ENCODE measurements around the gene CBLL1.

Gene CBLL1

DNA sequence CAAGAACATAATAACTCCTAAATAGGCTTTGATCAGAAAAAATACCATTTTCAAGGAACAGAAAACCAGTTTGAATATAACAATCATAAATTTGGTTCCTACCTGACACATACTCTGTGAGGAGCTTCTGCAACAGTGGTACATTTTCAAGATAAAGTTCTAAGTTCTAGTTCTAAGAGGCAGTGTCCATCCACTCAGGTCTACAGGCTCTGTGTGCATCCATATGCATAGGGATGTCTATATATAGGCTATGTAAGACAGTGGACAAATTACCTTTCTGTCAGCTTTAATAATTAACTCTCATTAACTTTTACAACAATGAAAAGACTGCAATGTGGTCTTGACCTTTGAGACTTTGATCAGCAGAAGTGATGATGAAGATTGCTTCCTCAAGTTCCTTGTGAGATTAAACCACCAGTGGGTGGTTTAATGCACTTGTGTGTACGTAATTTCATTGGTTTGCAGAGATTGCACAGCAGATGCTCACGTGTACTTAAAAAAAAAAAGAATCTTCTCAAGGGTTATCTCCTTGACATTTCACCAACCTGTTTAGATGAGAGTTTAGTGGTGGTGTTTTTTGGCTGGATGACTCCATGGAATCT is 59.2 kb downstream of the CBLL1 start, which contains the start of gene SLC26A3:
Gene SLC26A3 (minus strand): TSS at position 215 of the 602 bp plus-strand sequence. CDS start 8,714 bp downstream, outside the sequence.
- Histone ChIP-seq H3K9ac (ENCODE audit: low read depth, low read length) (no peak within 1 kb of the TSS), H3K36me3 (ENCODE audit: insufficient read depth, low read length) (no peaks in the 10 kb centered on the region), H2AFZ (ENCODE audit: low read depth, low read length) (no peak within 1 kb of the TSS), H4K20me1 (ENCODE audit: insufficient read depth, low read length) (no peaks in the 10 kb centered on the region), H3K4me3 (ENCODE audit: low read depth in 1 of 2, low read length in 2 of 2) (no peak within 1 kb of the TSS), H3K9me3 (ENCODE audit: insufficient read depth, low read length, severe bottlenecking) (no peaks in the 10 kb centered on the region), H3K27ac (ENCODE audit: low read length) (no peak within 1 kb of the TSS), H3K79me2 (ENCODE audit: insufficient read depth, low read length) (no peaks in the 10 kb centered on the region), H3K27me3 (ENCODE audit: insufficient read depth, low read length, poor library complexity) (no peaks in the 10 kb centered on the region), H3K4me1 (ENCODE audit: insufficient read depth, low read length) (no peaks in the 10 kb centered on the region), H3K4me2 (ENCODE audit: insufficient read depth, low read length) (no peak within 1 kb of the TSS)
- TF ChIP-seq, protein P1, sequence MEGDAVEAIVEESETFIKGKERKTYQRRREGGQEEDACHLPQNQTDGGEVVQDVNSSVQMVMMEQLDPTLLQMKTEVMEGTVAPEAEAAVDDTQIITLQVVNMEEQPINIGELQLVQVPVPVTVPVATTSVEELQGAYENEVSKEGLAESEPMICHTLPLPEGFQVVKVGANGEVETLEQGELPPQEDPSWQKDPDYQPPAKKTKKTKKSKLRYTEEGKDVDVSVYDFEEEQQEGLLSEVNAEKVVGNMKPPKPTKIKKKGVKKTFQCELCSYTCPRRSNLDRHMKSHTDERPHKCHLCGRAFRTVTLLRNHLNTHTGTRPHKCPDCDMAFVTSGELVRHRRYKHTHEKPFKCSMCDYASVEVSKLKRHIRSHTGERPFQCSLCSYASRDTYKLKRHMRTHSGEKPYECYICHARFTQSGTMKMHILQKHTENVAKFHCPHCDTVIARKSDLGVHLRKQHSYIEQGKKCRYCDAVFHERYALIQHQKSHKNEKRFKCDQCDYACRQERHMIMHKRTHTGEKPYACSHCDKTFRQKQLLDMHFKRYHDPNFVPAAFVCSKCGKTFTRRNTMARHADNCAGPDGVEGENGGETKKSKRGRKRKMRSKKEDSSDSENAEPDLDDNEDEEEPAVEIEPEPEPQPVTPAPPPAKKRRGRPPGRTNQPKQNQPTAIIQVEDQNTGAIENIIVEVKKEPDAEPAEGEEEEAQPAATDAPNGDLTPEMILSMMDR (IDR thresholded peaks at IDR 0.05; ENCODE audit: borderline replicate concordance, extremely low read depth, low read length, poor library complexity, severe bottlenecking), result no peak
- no peak for TF ChIP-seq EZH2 (IDR thresholded peaks at IDR 0.05; ENCODE audit: borderline replicate concordance, low read depth, low read length, severe bottlenecking)
- ATAC-seq (ENCODE audit: insufficient read depth, low read depth), result no peak
- DNase-seq, result no peak

DNA sequence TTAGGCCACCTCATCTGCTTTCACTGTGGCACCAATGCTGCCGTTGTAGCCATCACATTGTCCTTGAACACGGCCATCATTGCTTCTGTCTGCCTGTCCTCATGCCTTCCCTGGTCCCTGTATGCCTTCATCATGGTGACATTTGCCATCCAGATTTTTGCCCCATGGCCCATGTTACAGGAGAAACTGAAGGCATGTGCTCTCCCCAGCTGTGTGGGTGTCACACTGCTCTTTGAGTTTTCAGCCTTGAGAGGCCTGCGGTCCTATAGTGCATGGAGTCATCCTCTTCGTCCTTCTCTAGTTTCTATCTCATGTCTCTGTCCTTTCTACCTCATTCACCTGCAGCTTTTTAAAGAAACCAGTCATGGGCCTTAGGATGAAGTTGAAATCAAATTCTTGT is 65.2 kb downstream of the CBLL1 start:
- DNase-seq (no peak), ATAC-seq (ENCODE audit: insufficient read depth, low read depth) (no peak)
- Histone ChIP-seq H4K20me1 (ENCODE audit: insufficient read depth, low read length) (no peaks in the 10 kb centered on the region), H2AFZ (ENCODE audit: low read depth, low read length) (no peak overlapping the region), H3K79me2 (ENCODE audit: insufficient read depth, low read length) (no peaks in the 10 kb centered on the region), H3K4me2 (ENCODE audit: insufficient read depth, low read length) (no peak overlapping the region), H3K27me3 (ENCODE audit: insufficient read depth, low read length, poor library complexity) (no peaks in the 10 kb centered on the region), H3K4me1 (ENCODE audit: insufficient read depth, low read length) (no peaks in the 10 kb centered on the region), H3K27ac (ENCODE audit: low read length) (no peak overlapping the region), H3K36me3 (ENCODE audit: insufficient read depth, low read length) (no peaks in the 10 kb centered on the region), H3K9ac (ENCODE audit: low read depth, low read length) (no peak overlapping the region), H3K9me3 (ENCODE audit: insufficient read depth, low read length, severe bottlenecking) (no peaks in the 10 kb centered on the region), H3K4me3 (ENCODE audit: low read depth in 1 of 2, low read length in 2 of 2) (no peak overlapping the region)
- TF ChIP-seq, protein P1 (IDR thresholded peaks at IDR 0.05; ENCODE audit: borderline replicate concordance, extremely low read depth, low read length, poor library complexity, severe bottlenecking), result no peak
- TF ChIP-seq EZH2 (IDR thresholded peaks at IDR 0.05; ENCODE audit: borderline replicate concordance, low read depth, low read length, severe bottlenecking), result no peak

DNA sequence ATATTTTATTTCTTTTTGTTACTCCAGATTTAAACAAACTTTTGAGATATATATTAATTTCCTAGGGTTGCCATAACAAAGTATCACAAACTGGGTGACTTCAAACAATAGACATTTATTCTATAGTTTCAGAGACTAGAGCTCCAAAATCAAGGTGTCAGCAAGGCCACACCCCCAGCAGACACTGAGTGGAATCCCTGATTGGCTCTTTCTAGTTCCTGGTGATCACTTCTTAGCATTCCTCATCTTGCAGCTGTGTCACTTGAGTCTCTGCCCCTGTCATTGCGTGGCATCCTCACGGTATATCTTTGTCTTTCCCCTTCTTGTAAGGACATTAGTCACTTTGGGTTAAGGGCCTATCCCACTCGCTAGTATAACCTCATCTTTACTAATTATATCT is 66.7 kb downstream of the CBLL1 start:
- no peaks in the 10 kb centered on the region for H3K36me3 ChIP-seq (ENCODE audit: insufficient read depth, low read length)
- no peak overlapping the region for H3K27ac ChIP-seq (ENCODE audit: low read length)
- DNase-seq, result no peak
- H3K4me1 ChIP-seq (ENCODE audit: insufficient read depth, low read length), result no peaks in the 10 kb centered on the region
- no peaks in the 10 kb centered on the region for H3K27me3 ChIP-seq (ENCODE audit: insufficient read depth, low read length, poor library complexity)
- H3K4me3 ChIP-seq (ENCODE audit: low read depth in 1 of 2, low read length in 2 of 2), result no peak overlapping the region
- H3K79me2 ChIP-seq (ENCODE audit: insufficient read depth, low read length), result no peaks in the 10 kb centered on the region
- no peak for TF ChIP-seq EZH2 (IDR thresholded peaks at IDR 0.05; ENCODE audit: borderline replicate concordance, low read depth, low read length, severe bottlenecking)
- TF ChIP-seq, protein P1 (IDR thresholded peaks at IDR 0.05; ENCODE audit: borderline replicate concordance, extremely low read depth, low read length, poor library complexity, severe bottlenecking), result no peak
- no peak overlapping the region for H2AFZ ChIP-seq (ENCODE audit: low read depth, low read length)
- H3K4me2 ChIP-seq (ENCODE audit: insufficient read depth, low read length), result no peak overlapping the region
- no peaks in the 10 kb centered on the region for H3K9me3 ChIP-seq (ENCODE audit: insufficient read depth, low read length, severe bottlenecking)
- ATAC-seq (ENCODE audit: insufficient read depth, low read depth), result no peak
- H4K20me1 ChIP-seq (ENCODE audit: insufficient read depth, low read length), result no peaks in the 10 kb centered on the region
- H3K9ac ChIP-seq (ENCODE audit: low read depth, low read length), result no peak overlapping the region

Measured in DND-41 (cell line).